H1 (cell line): ENCODE data around the gene CPPED1. TPM values are rescaled to one million over a fixed set of nuclear protein-coding genes. Genes with fewer than 3 reads are reported as not detected.

Experiments used
- CTCF ChIA-PET: fragments of 300-600 bp; sonication (Branson Sonifier 250); formaldehyde crosslinking; loops from one replicate; lab custom pipeline; 2021; ENCODE audit not compliant: partially characterized antibody; lab: Charles Lee
- POLR2A ChIA-PET: fragments of 300-600 bp; sonication (Branson Sonifier 250); formaldehyde crosslinking; loops from one replicate; lab custom pipeline; 2021; ENCODE audit warnings: inconsistent platforms; ENCODE audit not compliant: partially characterized antibody; lab: Charles Lee
- DNase-seq, 2 experiments: peaks; one replicate each; pipeline versions ENCODE4 v3.0.0 to v3.0.0-alpha.2; 2010 to 2022; ENCODE audit warnings: low spot score in 2 of 2, low read depth in 1 of 2, mixed read lengths in 1 of 2
- FAIRE-seq: peaks from 2 replicates; lab custom pipeline; 2011; peaks lifted over from hg19 to GRCh38; lab: Jason Lieb, UNC
- H2AFZ ChIP-seq: 2 replicates; pipeline ENCODE4 v1.8.1; 2012; ENCODE audit warnings: low read length, inconsistent platforms
- H2AK5ac ChIP-seq: 2 replicates; pipeline ENCODE4 v1.6.1; 2013; ENCODE audit warnings: low read depth, low read length
- H2BK120ac ChIP-seq: replicated peaks from 2 replicates; pipeline ENCODE3; 2013; ENCODE audit warnings: low read depth, low read length, inconsistent platforms
- H2BK12ac ChIP-seq: 2 replicates; pipeline ENCODE4 v1.6.1; 2013; ENCODE audit warnings: low read depth, low read length
- H2BK15ac ChIP-seq: 2 replicates; pipeline ENCODE4 v1.6.1; 2013; ENCODE audit warnings: low read length
- H2BK20ac ChIP-seq: 2 replicates; pipeline ENCODE4 v1.6.1; 2013; ENCODE audit warnings: low read length
- H2BK5ac ChIP-seq: 2 replicates; pipeline ENCODE4 v1.6.1; 2013; ENCODE audit warnings: low read depth, low read length
- H3K14ac ChIP-seq: 2 replicates; pipeline ENCODE4 v1.6.1; 2013; ENCODE audit warnings: inconsistent platforms; ENCODE audit not compliant: insufficient read length
- H3K18ac ChIP-seq: 2 replicates; pipeline ENCODE4 v1.6.1; 2013; ENCODE audit warnings: low read length; ENCODE audit errors: extremely low read depth
- H3K23ac ChIP-seq: 2 replicates; pipeline ENCODE4 v1.6.1; 2013; ENCODE audit warnings: inconsistent platforms; ENCODE audit not compliant: insufficient read length
- H3K23me2 ChIP-seq: 2 replicates; pipeline ENCODE4 v1.6.1; 2013; ENCODE audit warnings: low read depth, low read length
- H3K27ac ChIP-seq: 2 replicates; pipeline ENCODE4 v1.6.1; 2011; ENCODE audit warnings: low read depth, low read length, inconsistent platforms
- H3K27me3 ChIP-seq, 4 experiments: replicated peaks in 1 of 4; 1 replicate in 1 of 4; 2 replicates in 3 of 4; pipeline versions ENCODE4 v1.6.1 to v1.8.1; 2011 to 2013; ENCODE audit warnings: low read length in 3 of 4, mild to moderate bottlenecking in 3 of 4, inconsistent platforms in 2 of 4, mixed read lengths in 2 of 4, moderate library complexity in 1 of 4; ENCODE audit not compliant: control insufficient read depth in 3 of 4, insufficient read depth in 3 of 4; ENCODE audit errors: extremely low read depth in 1 of 4
- H3K36me3 ChIP-seq, 4 experiments: 2 replicates each; pipeline versions ENCODE4 v1.6.1 to v1.8.1; 2011 to 2013; ENCODE audit warnings: mild to moderate bottlenecking in 4 of 4, low read length in 3 of 4, moderate library complexity in 2 of 4, control low read depth in 1 of 4, inconsistent platforms in 1 of 4; ENCODE audit not compliant: insufficient read depth in 4 of 4, control insufficient read depth in 2 of 4
- H3K4ac ChIP-seq: replicated peaks from 2 replicates; pipeline ENCODE3; 2013; ENCODE audit warnings: low read length, low read depth, mixed read lengths, inconsistent platforms; ENCODE audit not compliant: insufficient read length
- H3K4me1 ChIP-seq, 4 experiments: replicated peaks in 1 of 4; 1 replicate in 1 of 4; 2 replicates in 3 of 4; pipeline versions ENCODE4 v1.6.1 to v1.8.1; 2011 to 2013; ENCODE audit warnings: low read length in 3 of 4, inconsistent platforms in 2 of 4, mixed read lengths in 1 of 4; ENCODE audit not compliant: insufficient read depth in 4 of 4, control insufficient read depth in 3 of 4
- H3K4me2 ChIP-seq, 2 experiments: 2 replicates each; pipeline versions ENCODE4 v1.6.1 to v1.8.1; 2011 to 2013; ENCODE audit warnings: low read depth in 2 of 2, low read length in 2 of 2, control low read depth in 1 of 2, inconsistent platforms in 1 of 2, mild to moderate bottlenecking in 1 of 2; ENCODE audit not compliant: insufficient read depth in 1 of 2
- H3K4me3 ChIP-seq, 4 experiments: fragments of 200-600, 300-600 bp in 1 of 4; sonication (generic), shearing (Covaris generic), sonication (Bioruptor Twin) in 1 of 4; 2 replicates each; pipeline versions ENCODE4 v1.5.1 to v1.8.1; 2011 to 2016; ENCODE audit warnings: low read length in 4 of 4, low read depth in 3 of 4, control low read depth in 2 of 4, inconsistent platforms in 2 of 4, mild to moderate bottlenecking in 2 of 4, mixed read lengths in 1 of 4, moderate library complexity in 1 of 4; ENCODE audit not compliant: insufficient read depth in 2 of 4; ENCODE audit errors: extremely low read depth in 1 of 4
- H3K56ac ChIP-seq: replicated peaks from 2 replicates; pipeline ENCODE3; 2013; ENCODE audit warnings: low read depth, mild to moderate bottlenecking, mixed read lengths, low read length, inconsistent platforms; ENCODE audit not compliant: insufficient read length
- H3K79me1 ChIP-seq: 2 replicates; pipeline ENCODE4 v1.6.1; 2013; ENCODE audit warnings: low read depth, low read length, control low read depth
- H3K79me2 ChIP-seq, 2 experiments: 2 replicates each; pipeline versions ENCODE4 v1.6.1 to v1.8.1; 2012 to 2013; ENCODE audit warnings: low read length in 2 of 2, mild to moderate bottlenecking in 2 of 2, inconsistent platforms in 1 of 2; ENCODE audit not compliant: insufficient read depth in 2 of 2, control insufficient read depth in 1 of 2
- H3K9ac ChIP-seq, 4 experiments: replicated peaks in 1 of 4; 1 replicate in 1 of 4; 2 replicates in 3 of 4; pipeline versions ENCODE4 v1.6.1 to v1.8.1; 2011 to 2013; ENCODE audit warnings: low read depth in 3 of 4, low read length in 3 of 4, control low read depth in 2 of 4, mild to moderate bottlenecking in 2 of 4, moderate library complexity in 2 of 4, inconsistent platforms in 1 of 4; ENCODE audit errors: extremely low read depth in 1 of 4
- H3K9me3 ChIP-seq, 2 experiments: 2 replicates each; pipeline versions ENCODE4 v1.6.1 to v1.8.1; 2012 to 2013; ENCODE audit warnings: mild to moderate bottlenecking in 2 of 2, moderate library complexity in 2 of 2, control low read depth in 1 of 2, inconsistent platforms in 1 of 2, low read depth in 1 of 2, low read length in 1 of 2, mixed read lengths in 1 of 2; ENCODE audit not compliant: insufficient read depth in 2 of 2
- H4K20me1 ChIP-seq, 2 experiments: replicated peaks in 1 of 2; 2 replicates each; pipeline versions ENCODE3 to v1.8.1; 2011 to 2013; ENCODE audit warnings: inconsistent platforms in 2 of 2, low read length in 2 of 2, mild to moderate bottlenecking in 1 of 2; ENCODE audit not compliant: insufficient read depth in 2 of 2, control insufficient read depth in 1 of 2
- H4K5ac ChIP-seq: 2 replicates; pipeline ENCODE4 v1.6.1; 2013; ENCODE audit warnings: low read length, low read depth, mixed read lengths, inconsistent platforms; ENCODE audit not compliant: insufficient read length
- H4K8ac ChIP-seq: 2 replicates; pipeline ENCODE4 v1.8.0; 2013; ENCODE audit warnings: mild to moderate bottlenecking, moderate library complexity, low read length, inconsistent platforms; ENCODE audit not compliant: insufficient read depth; ENCODE audit errors: extremely low read depth
- H4K91ac ChIP-seq: replicated peaks from 2 replicates; pipeline ENCODE3; 2013; ENCODE audit warnings: low read length, mixed read lengths, inconsistent platforms; ENCODE audit not compliant: insufficient read length
- CTCF ChIP-seq, 3 experiments: IDR thresholded peaks; 1 replicate in 2 of 3; 2 replicates in 1 of 3; pipeline versions ENCODE4 v1.5.1 to v1.6.1; 2011; ENCODE audit warnings: low read length in 3 of 3, mild to moderate bottlenecking in 3 of 3, inconsistent platforms in 2 of 3, low read depth in 1 of 3, moderate library complexity in 1 of 3; ENCODE audit not compliant: insufficient read depth in 1 of 3; ENCODE audit errors: control extremely low read depth in 1 of 3
- WGBS, 2 experiments: shearing (Covaris generic) in 1 of 2; methylation state at CpG; one replicate each; pipeline versions ENCODE4 v1.1.6 to v1.1.7; 2013 to 2015; ENCODE audit warnings: low lambda C conversion rate in 2 of 2, mixed read lengths in 2 of 2, inconsistent platforms in 1 of 2, low coverage in 1 of 2, missing lambda C conversion rate in 1 of 2; ENCODE audit not compliant: insufficient replicate concordance in 2 of 2, insufficient coverage in 1 of 2, insufficient read length in 1 of 2; ENCODE audit errors: extremely low coverage in 1 of 2, missing lambda C conversion rate in 1 of 2; 5-methylcytosine and 5-hydroxymethylcytosine counted together
- polyA plus RNA-seq, 7 experiments: library from polyadenylated mRNA; depleted of rRNA in 3 of 7; stranded (reverse) in 5 of 7; unstranded in 2 of 7; fragments of >200 nt in 5 of 7; fragments of 200-250 nt in 2 of 7; gene quantifications; 1 replicate in 5 of 7; 2 replicates in 1 of 7; 4 replicates in 1 of 7; pipeline versions ENCODE4 v1.2.1 to v1.2.3, GENCODE V29; 2011 to 2013; ENCODE audit warnings: missing spikeins in 2 of 7, mixed read lengths in 2 of 7
- total RNA-seq: library from RNA; stranded (reverse); fragmentation: NEBNext Ultra II Directional; extraction: Animal tissue kit (Norgen Biotek cat#: 25700); gene quantifications from 2 replicates; pipeline ENCODE4 v1.2.1, GENCODE V29; 2021

CPPED1 gene
- total and polyA plus RNA-seq, 2 of the 8 experiments (the other 6 are each of a cell fraction or from before 2014, with no cell fraction given), result 3.5 to 11.2 TPM

GRCh38 chr16:12735805-12736204 lies 67.9 kb downstream of the CPPED1 start:
- H3K23ac ChIP-seq, result no peak overlapping the region
- CTCF ChIA-PET, result interaction anchor here (0.8 to 1.8 kb wide), 5 partner anchors 16 to 161 kb away, joined by 3 to 5 read pairs (median 3); no protein-coding TSS in a partner anchor
- no peaks in the 10 kb centered on the region for H4K20me1 ChIP-seq
- no peak overlapping the region for H4K8ac ChIP-seq
- no peak overlapping the region for H2AFZ ChIP-seq
- POLR2A ChIA-PET, result no interaction called here
- H3K4me3 ChIP-seq, result no peak overlapping the region
- H3K79me2 ChIP-seq, result no peaks in the 10 kb centered on the region
- no peak overlapping the region for H3K4ac ChIP-seq
- H3K9ac ChIP-seq, result no peak overlapping the region
- no peak overlapping the region for H2BK20ac ChIP-seq
- no peaks in the 10 kb centered on the region for H3K23me2 ChIP-seq
- no peak overlapping the region for H2BK5ac ChIP-seq
- no peak overlapping the region for H2BK12ac ChIP-seq
- FAIRE-seq, result no peak
- H3K14ac ChIP-seq, result no peak overlapping the region
- no peaks in the 10 kb centered on the region for H3K36me3 ChIP-seq
- no peak overlapping the region for H4K5ac ChIP-seq
- 90% methylated on average over 2 of the region's 2 CpGs; no CpG with 5 or more reads in 1 of the 2 experiments for WGBS, 2 experiments
- no peak for DNase-seq
- no peak overlapping the region for H2AK5ac ChIP-seq
- no peak overlapping the region for H3K27ac ChIP-seq
- H3K18ac ChIP-seq, result no peak overlapping the region
- H3K4me2 ChIP-seq, result no peak overlapping the region
- peaks cover 7 to 12% of the 10 kb centered on the region in 2 experiments; a peak in 3 of 4 replicates for H3K9me3 ChIP-seq
- H3K4me1 ChIP-seq, result no peaks in the 10 kb centered on the region
- H2BK120ac ChIP-seq, result no peak overlapping the region
- H3K27me3 ChIP-seq, result no peaks in the 10 kb centered on the region
- no peak overlapping the region for H2BK15ac ChIP-seq
- H3K79me1 ChIP-seq, result no peaks in the 10 kb centered on the region
- no peak overlapping the region for H3K56ac ChIP-seq
- no peak overlapping the region for H4K91ac ChIP-seq
- peak in 1 of 3 experiments; percentile 20; a peak in 1 of 4 replicates for TF ChIP-seq CTCF (IDR thresholded peaks at IDR 0.05; ENCODE audit: control extremely low read depth in 1 of 3, insufficient read depth in 1 of 3, low read depth in 1 of 3, low read length in 3 of 3)
